Transverse colon (tissue), 4 donors: ENCODE data around the gene BBC3. TPM values are rescaled to one million over a fixed set of nuclear protein-coding genes. Genes with fewer than 3 reads are reported as not detected.

Experiments used
- DNase-seq: peaks from one replicate; pipeline ENCODE4 v3.0.0-alpha.2; 2019
- H3K27ac ChIP-seq, 4 donors: fragments of 200-600 bp; sonication (generic); 2 replicates each; pipeline ENCODE4 v1.5.1; 2016 to 2018; ENCODE audit warnings: inconsistent platforms in 4 of 4
- H3K27me3 ChIP-seq: fragments of 200-600 bp; sonication (generic); 2 replicates; pipeline ENCODE4 v1.5.1; 2017; ENCODE audit warnings: inconsistent platforms
- H3K36me3 ChIP-seq, 4 donors: fragments of 200-600 bp; sonication (generic); 2 replicates each; pipeline ENCODE4 v1.5.1; 2017 to 2019; ENCODE audit warnings: inconsistent platforms in 4 of 4
- H3K4me1 ChIP-seq, 4 donors: fragments of 200-600 bp; sonication (generic); 2 replicates each; pipeline ENCODE4 v1.5.1; 2017 to 2020; ENCODE audit warnings: inconsistent platforms in 4 of 4
- H3K4me3 ChIP-seq, 4 donors: fragments of 200-600 bp; sonication (generic); 1 replicate in 1 of 4; 2 replicates in 3 of 4; pipeline versions ENCODE4 v1.5.1 to v1.6.1; 2017 to 2019; ENCODE audit warnings: inconsistent platforms in 4 of 4
- H3K9me3 ChIP-seq, 2 donors: fragments of 200-600 bp; sonication (generic); 2 replicates each; pipeline ENCODE4 v1.5.1; 2017 to 2019; ENCODE audit warnings: inconsistent platforms in 2 of 2
- CTCF ChIP-seq, 5 experiments: fragments of 200-600 bp in 3 of 5; fragments of 450-650 bp in 2 of 5; sonication (generic) in 3 of 5; IDR thresholded peaks; 1 replicate in 2 of 5; 2 replicates in 3 of 5; pipeline ENCODE4 v1.5.1; 2016 to 2017; ENCODE audit warnings: antibody characterized with exemption in 5 of 5, inconsistent platforms in 3 of 5, mild to moderate bottlenecking in 2 of 5, moderate library complexity in 1 of 5
- EP300 ChIP-seq: sonication (generic); formaldehyde crosslinking; IDR thresholded peaks from one replicate; pipeline ENCODE4 v1.6.1; 2017; ENCODE audit warnings: antibody characterized with exemption, low read depth
- POLR2A ChIP-seq: fragments of 450-650 bp; IDR thresholded peaks from one replicate; pipeline ENCODE4 v1.6.1; 2016; ENCODE audit warnings: antibody characterized with exemption, mild to moderate bottlenecking, moderate library complexity
- POLR2AphosphoS5 ChIP-seq, 3 donors: sonication (generic); formaldehyde crosslinking; IDR thresholded peaks; one replicate each; pipeline ENCODE4 v1.6.1; 2016; ENCODE audit warnings: antibody characterized with exemption in 3 of 3
- WGBS, 2 donors: methylation state at CpG; one replicate each; pipeline ENCODE4 v1.1.5; 2018; ENCODE audit warnings: low coverage in 1 of 2; 5-methylcytosine and 5-hydroxymethylcytosine counted together
- in situ Hi-C, 4 donors: fragments of 200-750 bp; cut with MboI; loops; one replicate each; pipeline versions ENCODE4 v1.15.0 to v1.15.1; 2017; ENCODE audit warnings: low sequenced_read_pairs in 3 of 4, low pct_ligation_motif_present in 1 of 4, low pct_unique_long_range_greater_than_20kb in 1 of 4
- intact Hi-C: fragments of 100-400 bp; cut with DNase I; formaldehyde crosslinking; loops from one replicate; pipeline ENCODE4 v1.15.1; 2023; ENCODE audit warnings: low total_unique reads
- total RNA-seq, 4 donors: library from RNA; depleted of rRNA; stranded (reverse); fragments of >200 nt; gene quantifications; one replicate each; pipeline ENCODE4 v1.1.0, GENCODE V29; 2016

The BBC3 gene
- total RNA-seq, 4 donors from 2014 or later = 10.9 to 31.0 (median 14.4) TPM

- in situ Hi-C loops = no loop called here
- H3K9me3 ChIP-seq = no peaks in the 10 kb centered on the region
- peaks cover 0 to 49% (median 16%) of the 10 kb centered on the region in 4 donors for H3K36me3 ChIP-seq
- TF ChIP-seq POLR2AphosphoS5 (IDR thresholded peaks at IDR 0.05) = no peak
- no peak overlapping the region for H3K27ac ChIP-seq
- intact Hi-C loops = no loop called here
- H3K27me3 ChIP-seq = no peaks in the 10 kb centered on the region
- no peak overlapping the region for H3K4me3 ChIP-seq
- DNase-seq = no peak
- WGBS, 2 donors = 90% methylated on average over 12 of the region's 17 CpGs; no CpG with 5 or more reads in 1 of the 2 donors
- H3K4me1 ChIP-seq = peaks cover 15 to 24% (median 23%) of the 10 kb centered on the region in 4 donors
Measured at GRCh38 chr19:47260476-47260875, 29.5 kb upstream of the BBC3 start.

GRCh38 chr19:47258895-47259555 lies 28.0 kb upstream of the BBC3 start:
- Histone ChIP-seq H3K27me3 (no peaks in the 10 kb centered on the region), H3K4me3 (no peak overlapping the region), H3K36me3 (peaks cover 0 to 37% (median 9%) of the 10 kb centered on the region in 4 donors), H3K9me3 (no peaks in the 10 kb centered on the region), H3K27ac (peak overlapping the region in 3 of 4 donors; percentile 89 to 93 (median 93)), H3K4me1 (peaks cover 15 to 26% (median 23%) of the 10 kb centered on the region in 4 donors)
- TF ChIP-seq POLR2A (no peak), CTCF (IDR thresholded peaks at IDR 0.05) (no peak), EP300 (no peak), POLR2AphosphoS5 (IDR thresholded peaks at IDR 0.05) (no peak)
- intact Hi-C loops = no loop called here
- in situ Hi-C loops = no loop called here
- WGBS, 2 donors = 82 to 95% methylated on average over 3 to 6 of the region's 6 CpGs
- no peak for DNase-seq

- no peak overlapping the region for H3K4me3 ChIP-seq
Measured at GRCh38 chr19:47258434-47258833, 27.4 kb upstream of the BBC3 start.

GRCh38 chr19:47257411-47258169 lies 26.6 kb upstream of the BBC3 start:
- Histone ChIP-seq H3K9me3 (no peaks in the 10 kb centered on the region), H3K36me3 (peaks cover 0 to 27% (median 8%) of the 10 kb centered on the region in 4 donors), H3K27ac (peak overlapping the region; percentile 89 to 93 (median 92)), H3K4me1 (peaks cover 15 to 26% (median 23%) of the 10 kb centered on the region in 4 donors), H3K27me3 (no peaks in the 10 kb centered on the region), H3K4me3 (peak overlapping the region; percentile 27 to 62 (median 42))
- intact Hi-C loops = no loop called here
- no peak for DNase-seq
- no peak for TF ChIP-seq EP300
- peak; percentile 59 to 74 (median 67) for TF ChIP-seq POLR2AphosphoS5 (IDR thresholded peaks at IDR 0.05)
- no peak for TF ChIP-seq CTCF (IDR thresholded peaks at IDR 0.05)
- TF ChIP-seq POLR2A = peak; percentile 75
- in situ Hi-C loops = no loop called here
- WGBS, 2 donors = 7% methylated on average over 29 of the region's 29 CpGs; no CpG with 5 or more reads in 1 of the 2 donors

More at GRCh38 chr19:47258434-47258833, 27.4 kb upstream of the BBC3 start:
- in situ Hi-C loops = no loop called here
- WGBS, 2 donors = 89% methylated on average over 9 of the region's 9 CpGs; no CpG with 5 or more reads in 1 of the 2 donors
- intact Hi-C loops = no loop called here
- Histone ChIP-seq H3K27me3 (no peaks in the 10 kb centered on the region), H3K27ac (peak overlapping the region; percentile 89 to 93 (median 92)), H3K4me1 (peaks cover 15 to 26% (median 23%) of the 10 kb centered on the region in 4 donors), H3K9me3 (no peaks in the 10 kb centered on the region), H3K36me3 (peaks cover 0 to 34% (median 8%) of the 10 kb centered on the region in 4 donors)
- TF ChIP-seq POLR2AphosphoS5 (IDR thresholded peaks at IDR 0.05) = no peak
- TF ChIP-seq POLR2A = no peak
- TF ChIP-seq EP300 = no peak
- no peak for TF ChIP-seq CTCF (IDR thresholded peaks at IDR 0.05)
- no peak for DNase-seq
